Ovary (tissue), 9 donors: ENCODE data around the gene ST8SIA6. TPM values are rescaled to one million over a fixed set of nuclear protein-coding genes. Genes with fewer than 3 reads are reported as not detected.

Source experiments
- DNase-seq, 5 donors: peaks; one replicate each; pipeline ENCODE4 v3.0.0-alpha.2; 2019 to 2020
- H3K27ac ChIP-seq, 2 donors: fragments of 200-600 bp; one replicate each; pipeline versions ENCODE4 v1.5.1 to v1.8.0; 2019 to 2022
- H3K27me3 ChIP-seq: fragments of 200-600 bp; one replicate; pipeline ENCODE4 v1.8.0; 2022
- H3K36me3 ChIP-seq: fragments of 200-600 bp; sonication (generic); one replicate; pipeline ENCODE4 v1.5.1; 2019
- H3K4me1 ChIP-seq: one replicate; pipeline ENCODE4 v1.8.1; 2013; ENCODE audit warnings: mild to moderate bottlenecking, moderate library complexity; ENCODE audit not compliant: insufficient read depth
- H3K4me3 ChIP-seq: fragments of 200-600 bp; sonication (generic); one replicate; pipeline ENCODE4 v1.5.1; 2017
- H3K9me3 ChIP-seq, 2 donors: fragments of 200-600 bp in 1 of 2; sonication (generic) in 1 of 2; one replicate each; pipeline versions ENCODE4 v1.5.1 to v1.8.1; 2013 to 2019; ENCODE audit warnings: mild to moderate bottlenecking in 1 of 2, moderate library complexity in 1 of 2
- CTCF ChIP-seq, 3 donors: fragments of 450-650 bp in 2 of 3; fragments of 200-600 bp in 1 of 3; IDR thresholded peaks; one replicate each; pipeline versions ENCODE4 v1.5.1 to v1.8.0; 2016 to 2022; ENCODE audit warnings: antibody characterized with exemption in 3 of 3, mild to moderate bottlenecking in 1 of 3
- EP300 ChIP-seq: sonication (generic); formaldehyde crosslinking; IDR thresholded peaks from one replicate; pipeline ENCODE4 v1.6.1; 2017; ENCODE audit warnings: antibody characterized with exemption
- POLR2A ChIP-seq: fragments of 450-650 bp; IDR thresholded peaks from one replicate; pipeline ENCODE4 v1.6.1; 2017; ENCODE audit warnings: antibody characterized with exemption, mild to moderate bottlenecking, moderate library complexity
- WGBS, 3 donors: extraction: QIAGEN DNeasy Blood & Tissue Kit in 1 of 3; methylation state at CpG; one replicate each; pipeline versions ENCODE4 v1.1.5 to v1.1.7; 2013 to 2017; 5-methylcytosine and 5-hydroxymethylcytosine counted together
- intact Hi-C, 4 donors: fragments of 100-400 bp; cut with DNase I; formaldehyde crosslinking; loops; one replicate each; pipeline versions ENCODE4 v1.11.0 to v1.15.1; 2022 to 2023
- polyA plus RNA-seq, 2 donors: library from polyadenylated mRNA; stranded (reverse); fragments of 200-250 nt in 1 of 2; fragments of 350-450 nt in 1 of 2; fragmentation: Illumina TruSeq in 1 of 2; extraction: RNeasy Lipid Tissue Mini Kit (QIAGEN cat#74804) in 1 of 2; gene quantifications; one replicate each; pipeline ENCODE4 v1.2.3, GENCODE V29; 2013 to 2014
- total RNA-seq, 7 donors: library from RNA; depleted of rRNA in 2 of 7; stranded (reverse); fragments of >200 nt in 2 of 7; fragmentation: NEBNext Ultra II Directional in 3 of 7; extraction: Animal tissue kit (Norgen Biotek cat#: 25700) in 3 of 7; gene quantifications; one replicate each; pipeline versions ENCODE4 v1.1.0 to v1.2.4, GENCODE V29; 2016 to 2023
- donor health status: DM: no; HTN: no; CAD: no; lungs with moderate emphysema.
- donor health status: DM: no; HTN: no; CAD: no.
- donor health status: Bipolar disorder and iron deficiency.
- donor health status: DM: yes; HTN: yes; CAD: no.
- donor health status: DM: no; HTN: no; CAD: no.
- donor health status: DM: yes; HTN: yes; CAD: no.

ST8SIA6 gene
- total and polyA plus RNA-seq, 9 donors: 0.22 to 2.1 (median 0.95) TPM; not detected in 1

- WGBS, 3 donors: 96 to 97% (median 96%) methylated on average over 3 of the region's 3 CpGs
- TF ChIP-seq POLR2A (no peak), EP300 (no peak), CTCF (IDR thresholded peaks at IDR 0.05) (no peak)
- intact Hi-C loops: loop anchor here in 1 of 4 donors (10.0 kb wide), 1 partner anchor 130 kb away; no protein-coding TSS in a partner anchor
- Histone ChIP-seq H3K27ac (no peak overlapping the region), H3K27me3 (no peaks in the 10 kb centered on the region), H3K4me1 (no peaks in the 10 kb centered on the region), H3K4me3 (no peak overlapping the region), H3K36me3 (no peaks in the 10 kb centered on the region), H3K9me3 (no peaks in the 10 kb centered on the region)
- DNase-seq: no peak
These were observed 39.2 kb downstream of the ST8SIA6 start for GRCh38 chr10:17415046-17415658.

DNA sequence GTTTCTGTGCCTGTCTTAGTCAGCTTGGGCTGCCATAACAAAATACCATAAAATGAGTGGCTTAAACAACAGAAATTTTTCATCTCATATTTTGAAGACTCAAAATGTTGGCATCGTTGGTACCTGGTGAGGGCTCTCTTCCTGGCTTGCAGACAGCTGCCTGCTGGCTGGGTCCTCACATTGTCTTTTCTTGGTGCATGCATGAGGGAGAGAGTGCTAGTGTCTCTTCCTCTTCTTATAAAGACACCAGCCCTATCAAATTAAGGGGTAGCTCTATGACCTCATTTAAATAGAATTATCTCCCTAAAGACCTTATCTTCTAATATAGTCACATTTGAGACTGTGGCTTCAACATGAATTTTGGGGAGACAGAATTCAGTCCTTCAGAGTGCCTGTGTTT lies 39.9 kb downstream of the ST8SIA6 start:
- no peak overlapping the region for H3K27ac ChIP-seq
- H3K4me3 ChIP-seq: no peak overlapping the region
- DNase-seq: no peak
- no peaks in the 10 kb centered on the region for H3K27me3 ChIP-seq
- no peaks in the 10 kb centered on the region for H3K9me3 ChIP-seq
- WGBS, 3 donors: 92 to 100% (median 100%) methylated on average over 1 of the region's 1 CpG
- no peaks in the 10 kb centered on the region for H3K4me1 ChIP-seq
- H3K36me3 ChIP-seq: no peaks in the 10 kb centered on the region
- TF ChIP-seq CTCF (IDR thresholded peaks at IDR 0.05): no peak
- TF ChIP-seq EP300: no peak
- TF ChIP-seq POLR2A: no peak
- intact Hi-C loops: loop anchor here in 1 of 4 donors (10.0 kb wide), 1 partner anchor 130 kb away; no protein-coding TSS in a partner anchor

DNA sequence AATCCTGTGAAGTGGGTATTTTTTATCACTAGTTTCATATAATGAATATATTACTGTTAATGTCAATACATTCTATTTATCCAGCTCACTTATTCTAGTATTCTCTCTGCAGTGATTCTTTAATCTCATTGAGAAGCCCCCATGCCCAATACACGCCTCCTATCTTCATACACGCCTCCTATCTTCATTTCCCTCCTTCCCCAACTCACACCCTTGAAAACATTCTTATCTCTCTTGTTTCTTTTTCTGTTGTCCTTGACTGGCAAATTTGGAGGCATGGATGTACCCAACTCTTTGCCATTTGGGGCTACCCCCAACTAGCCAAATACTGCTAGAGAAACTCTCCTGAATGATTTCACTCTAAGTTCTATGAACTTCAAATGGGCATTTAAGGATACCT lies 40.5 kb downstream of the ST8SIA6 start:
- intact Hi-C loops: loop anchor here in 1 of 4 donors (10.0 kb wide), 1 partner anchor 129 kb away; no protein-coding TSS in a partner anchor
- WGBS, 3 donors: 83 to 87% (median 87%) methylated on average over 2 of the region's 2 CpGs
- Histone ChIP-seq H3K4me1 (no peaks in the 10 kb centered on the region), H3K9me3 (no peaks in the 10 kb centered on the region), H3K36me3 (no peaks in the 10 kb centered on the region), H3K27me3 (no peaks in the 10 kb centered on the region), H3K27ac (no peak overlapping the region), H3K4me3 (no peak overlapping the region)
- no peak for DNase-seq
- TF ChIP-seq POLR2A (no peak), EP300 (no peak), CTCF (IDR thresholded peaks at IDR 0.05) (no peak)

- WGBS, 3 donors: 88 to 96% (median 90%) methylated on average over 2 of the region's 2 CpGs
- no peak overlapping the region for H3K4me3 ChIP-seq
- no peaks in the 10 kb centered on the region for H3K36me3 ChIP-seq
- no peaks in the 10 kb centered on the region for H3K4me1 ChIP-seq
- H3K27me3 ChIP-seq: no peaks in the 10 kb centered on the region
- H3K9me3 ChIP-seq: no peaks in the 10 kb centered on the region
- intact Hi-C loops: loop anchor here in 1 of 4 donors (10.0 kb wide), 1 partner anchor 128 kb away; no protein-coding TSS in a partner anchor
- no peak for TF ChIP-seq CTCF (IDR thresholded peaks at IDR 0.05)
- TF ChIP-seq POLR2A: no peak
- TF ChIP-seq EP300: no peak
- DNase-seq: no peak
- H3K27ac ChIP-seq: no peak overlapping the region
These were observed 42.1 kb downstream of the ST8SIA6 start for GRCh38 chr10:17412323-17412722.
